Neural progenitor cell (in vitro differentiated cells): ENCODE measurements around the gene RAB29.

Source experiments
- CTCF ChIP-seq: fragments of 200-600 bp; sonication (generic); IDR thresholded peaks from 2 replicates; pipeline ENCODE4 v1.5.1; 2017; ENCODE audit warnings: antibody characterized with exemption, mild to moderate bottlenecking
- EZH2 ChIP-seq: fragments of 200-600 bp; sonication (generic); IDR thresholded peaks from 2 replicates; pipeline ENCODE4 v1.6.1; 2017; ENCODE audit warnings: antibody characterized with exemption, mild to moderate bottlenecking, moderate library complexity

GRCh38 chr1:205763980-205764379, 11.3 kb downstream of the RAB29 start:
- TF ChIP-seq CTCF (no peak), EZH2 (no peak)
